Measurements from ENCODE around the gene CYFIP2. TPM values are rescaled to one million over a fixed set of nuclear protein-coding genes. Genes with fewer than 3 reads are reported as not detected.

CYFIP2 gene
- total and polyA plus RNA-seq, 12 donors: 24.8 to 123 (median 54.8) TPM

GRCh38 chr5:157280927-157281326 lies 15.0 kb downstream of the CYFIP2 start:
- WGBS, 4 donors: 65 to 80% (median 68%) methylated on average over 3 of the region's 3 CpGs
- TF ChIP-seq CTCF (IDR thresholded peaks at IDR 0.05) (no peak), POLR2A (IDR thresholded peaks at IDR 0.05) (no peak)
- no peak for DNase-seq
- H3K36me3 ChIP-seq (replicated peaks in 1 of 2): no peaks in the 10 kb centered on the region
- H3K27ac ChIP-seq: no peak overlapping the region
- no peaks in the 10 kb centered on the region for H3K9me3 ChIP-seq (replicated peaks in 1 of 3)
- no peaks in the 10 kb centered on the region for H3K27me3 ChIP-seq
- intact Hi-C loops (cut with DNase I): no loop called here
- no peak overlapping the region for H3K4me3 ChIP-seq
- H3K4me1 ChIP-seq (replicated peaks in 1 of 2): peaks cover 0 to 7% of the 10 kb centered on the region in 2 donors

GRCh38 chr5:157282150-157282549 lies 16.2 kb downstream of the CYFIP2 start:
- no peak overlapping the region for H3K4me3 ChIP-seq
- H3K27me3 ChIP-seq: no peaks in the 10 kb centered on the region
- intact Hi-C loops (cut with DNase I): no loop called here
- no peaks in the 10 kb centered on the region for H3K9me3 ChIP-seq (replicated peaks in 1 of 3)
- H3K27ac ChIP-seq: no peak overlapping the region
- peaks cover 0 to 7% of the 10 kb centered on the region in 2 donors for H3K4me1 ChIP-seq (replicated peaks in 1 of 2)
- no peak for DNase-seq
- TF ChIP-seq CTCF (IDR thresholded peaks at IDR 0.05): no peak
- no peak for TF ChIP-seq POLR2A (IDR thresholded peaks at IDR 0.05)
- H3K36me3 ChIP-seq (replicated peaks in 1 of 2): no peaks in the 10 kb centered on the region

- Histone ChIP-seq H3K36me3 (replicated peaks in 1 of 2) (no peaks in the 10 kb centered on the region), H3K4me1 (replicated peaks in 1 of 2) (peaks cover 0 to 7% of the 10 kb centered on the region in 2 donors), H3K27ac (no peak overlapping the region), H3K4me3 (no peak overlapping the region), H3K27me3 (no peaks in the 10 kb centered on the region), H3K9me3 (replicated peaks in 1 of 3) (no peaks in the 10 kb centered on the region)
- TF ChIP-seq CTCF (IDR thresholded peaks at IDR 0.05): no peak
- TF ChIP-seq POLR2A (IDR thresholded peaks at IDR 0.05): no peak
- intact Hi-C loops (cut with DNase I): no loop called here
- DNase-seq: no peak
- WGBS, 4 donors: 59 to 82% (median 65%) methylated on average over 3 of the region's 3 CpGs
Observed at GRCh38 chr5:157283434-157283833, 17.5 kb downstream of the CYFIP2 start.

GRCh38 chr5:157284458-157285212 lies 18.7 kb downstream of the CYFIP2 start:
- no peaks in the 10 kb centered on the region for H3K9me3 ChIP-seq (replicated peaks in 1 of 3)
- no peak overlapping the region for H3K4me3 ChIP-seq
- no peaks in the 10 kb centered on the region for H3K36me3 ChIP-seq (replicated peaks in 1 of 2)
- WGBS, 4 donors: 85 to 92% (median 91%) methylated on average over 6 of the region's 6 CpGs
- H3K27ac ChIP-seq: no peak overlapping the region
- no peak for DNase-seq
- H3K4me1 ChIP-seq (replicated peaks in 1 of 2): peaks cover 0 to 14% of the 10 kb centered on the region in 2 donors
- H3K27me3 ChIP-seq: no peaks in the 10 kb centered on the region
- intact Hi-C loops (cut with DNase I): no loop called here
- TF ChIP-seq POLR2A (IDR thresholded peaks at IDR 0.05) (no peak), CTCF (IDR thresholded peaks at IDR 0.05) (no peak)

Data from adrenal gland (tissue), 12 donors.